GM23338 (cell line): ENCODE measurements around the gene ERBB3.

Experiments
- ETS1 ChIP-seq: IDR thresholded peaks from 2 replicates; pipeline ENCODE4 v1.6.1; 2016; ENCODE audit warnings: antibody characterized with exemption
- POLR2AphosphoS5 ChIP-seq: IDR thresholded peaks from 2 replicates; pipeline ENCODE4 v1.6.1; 2016; ENCODE audit warnings: antibody characterized with exemption, low read depth
- STAT1 ChIP-seq: IDR thresholded peaks from one replicate; pipeline ENCODE4 v1.6.1; 2016; ENCODE audit warnings: antibody characterized with exemption; ENCODE audit not compliant: unreplicated experiment
- TF ChIP-seq, protein P1 (sequence below), 2 experiments: fragments of 200-600 bp in 1 of 2; sonication (generic) in 1 of 2; conservative IDR thresholded peaks; 2 replicates each; pipeline versions ENCODE4 v1.5.1 to v1.6.1; 2016 to 2017; ENCODE audit warnings: antibody characterized with exemption in 2 of 2, low read depth in 2 of 2, mild to moderate bottlenecking in 2 of 2, moderate library complexity in 1 of 2

GRCh38 chr12:56127485-56127887 lies 47.5 kb downstream of the ERBB3 start:
- TF ChIP-seq, protein P1, sequence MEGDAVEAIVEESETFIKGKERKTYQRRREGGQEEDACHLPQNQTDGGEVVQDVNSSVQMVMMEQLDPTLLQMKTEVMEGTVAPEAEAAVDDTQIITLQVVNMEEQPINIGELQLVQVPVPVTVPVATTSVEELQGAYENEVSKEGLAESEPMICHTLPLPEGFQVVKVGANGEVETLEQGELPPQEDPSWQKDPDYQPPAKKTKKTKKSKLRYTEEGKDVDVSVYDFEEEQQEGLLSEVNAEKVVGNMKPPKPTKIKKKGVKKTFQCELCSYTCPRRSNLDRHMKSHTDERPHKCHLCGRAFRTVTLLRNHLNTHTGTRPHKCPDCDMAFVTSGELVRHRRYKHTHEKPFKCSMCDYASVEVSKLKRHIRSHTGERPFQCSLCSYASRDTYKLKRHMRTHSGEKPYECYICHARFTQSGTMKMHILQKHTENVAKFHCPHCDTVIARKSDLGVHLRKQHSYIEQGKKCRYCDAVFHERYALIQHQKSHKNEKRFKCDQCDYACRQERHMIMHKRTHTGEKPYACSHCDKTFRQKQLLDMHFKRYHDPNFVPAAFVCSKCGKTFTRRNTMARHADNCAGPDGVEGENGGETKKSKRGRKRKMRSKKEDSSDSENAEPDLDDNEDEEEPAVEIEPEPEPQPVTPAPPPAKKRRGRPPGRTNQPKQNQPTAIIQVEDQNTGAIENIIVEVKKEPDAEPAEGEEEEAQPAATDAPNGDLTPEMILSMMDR (conservative IDR thresholded peaks at IDR 0.05; ENCODE audit: low read depth in 2 of 2), result no peak
- no peak for TF ChIP-seq STAT1
- TF ChIP-seq POLR2AphosphoS5, result no peak; the same call in 1 of the 2 replicates
- no peak for TF ChIP-seq ETS1
